ENCODE data around the gene OVOL3.
"Not testable (repeated sequence)": the region's sequence is repeated elsewhere in the genome, so short reads cannot be mapped to it uniquely, and the experiment has no call there.

The OVOL3 gene

GRCh38 chr19:36110487-36111199 is at the start of gene OVOL3:
OVOL3 (plus strand) TSS chr19:36111143; CDS start chr19:36111203, 60 bp downstream.
- no peak for DNase-seq

GRCh38 chr19:36061367-36061766 is 49.6 kb upstream of the OVOL3 start:
- no peak for DNase-seq

GRCh38 chr19:36064826-36065225 is 46.1 kb upstream of the OVOL3 start:
- no peak for DNase-seq

- no peak for DNase-seq
Observed at GRCh38 chr19:36067681-36068080, 43.3 kb upstream of the OVOL3 start.

GRCh38 chr19:36068810-36069499 is 42.0 kb upstream of the OVOL3 start:
- not testable (repeated sequence) for DNase-seq

GRCh38 chr19:36072081-36072480 is 38.9 kb upstream of the OVOL3 start:
- DNase-seq, result no peak

GRCh38 chr19:36073121-36073876 is 37.6 kb upstream of the OVOL3 start:
- no peak for DNase-seq

GRCh38 chr19:36079389-36079945 is 31.5 kb upstream of the OVOL3 start:
- DNase-seq, result no peak

GRCh38 chr19:36081385-36081784 is 29.6 kb upstream of the OVOL3 start:
- no peak for DNase-seq

- DNase-seq, result no peak
Observed at GRCh38 chr19:36081894-36082293, 29.0 kb upstream of the OVOL3 start.

GRCh38 chr19:36082916-36083315 is 28.0 kb upstream of the OVOL3 start:
- no peak for DNase-seq

- no peak for DNase-seq
Observed at GRCh38 chr19:36084231-36085009, 26.5 kb upstream of the OVOL3 start.

GRCh38 chr19:36086326-36086725 is 24.6 kb upstream of the OVOL3 start:
- DNase-seq, result no peak

- no peak for DNase-seq
Observed at GRCh38 chr19:36089847-36090246, 21.1 kb upstream of the OVOL3 start.

GRCh38 chr19:36090910-36091695 is 19.8 kb upstream of the OVOL3 start:
- DNase-seq, result no peak

GRCh38 chr19:36092566-36092965 is 18.4 kb upstream of the OVOL3 start:
- no peak for DNase-seq

- DNase-seq, result no peak
Observed at GRCh38 chr19:36093146-36093662, 17.7 kb upstream of the OVOL3 start.

- no peak for DNase-seq
Observed at GRCh38 chr19:36093687-36094086, 17.3 kb upstream of the OVOL3 start.

GRCh38 chr19:36097036-36097435 is 13.9 kb upstream of the OVOL3 start:
- DNase-seq, result no peak

- no peak for DNase-seq
Observed at GRCh38 chr19:36099166-36099785, 11.7 kb upstream of the OVOL3 start.

- no peak for DNase-seq
Observed at GRCh38 chr19:36100476-36100875, 10.5 kb upstream of the OVOL3 start.

Data from NCI-H2029 (cell line).